Measurements from ENCODE around the gene UNC5CL.

UNC5CL gene

GRCh38 chr6:41039060-41039998, at the start of gene UNC5CL:
TSS of gene UNC5CL (minus strand) at chr6:41039221. CDS start at chr6:41035074, 4,147 bp downstream.
- no peak for DNase-seq (ENCODE audit: extremely low read depth, insufficient read length)
- H3K27me3 ChIP-seq (replicated peaks; ENCODE audit: control insufficient read depth, insufficient read depth, low read length) = no peaks in the 10 kb centered on the region
- TF ChIP-seq CTCF (IDR thresholded peaks at IDR 0.05; ENCODE audit: insufficient read depth, low read length, poor library complexity, severe bottlenecking) = peak; percentile 85
- no peaks in the 10 kb centered on the region for H3K36me3 ChIP-seq (ENCODE audit: control insufficient read depth, insufficient read depth, low read length)
- H3K4me3 ChIP-seq (replicated peaks; ENCODE audit: low read depth, low read length) = no peak within 1 kb of the TSS

GRCh38 chr6:41088451-41088850, 49.4 kb upstream of the UNC5CL start:
- TF ChIP-seq CTCF (IDR thresholded peaks at IDR 0.05; ENCODE audit: insufficient read depth, low read length, poor library complexity, severe bottlenecking) = no peak
- DNase-seq (ENCODE audit: extremely low read depth, insufficient read length) = no peak
- Histone ChIP-seq H3K36me3 (ENCODE audit: control insufficient read depth, insufficient read depth, low read length) (peaks cover 10% of the 10 kb centered on the region), H3K27me3 (replicated peaks; ENCODE audit: control insufficient read depth, insufficient read depth, low read length) (no peaks in the 10 kb centered on the region), H3K4me3 (replicated peaks; ENCODE audit: low read depth, low read length) (no peak overlapping the region)

GRCh38 chr6:41085182-41085581, 46.2 kb upstream of the UNC5CL start:
- H3K4me3 ChIP-seq (replicated peaks; ENCODE audit: low read depth, low read length) = no peak overlapping the region
- no peaks in the 10 kb centered on the region for H3K27me3 ChIP-seq (replicated peaks; ENCODE audit: control insufficient read depth, insufficient read depth, low read length)
- peaks cover 7% of the 10 kb centered on the region for H3K36me3 ChIP-seq (ENCODE audit: control insufficient read depth, insufficient read depth, low read length)
- TF ChIP-seq CTCF (IDR thresholded peaks at IDR 0.05; ENCODE audit: insufficient read depth, low read length, poor library complexity, severe bottlenecking) = no peak
- no peak for DNase-seq (ENCODE audit: extremely low read depth, insufficient read length)

- DNase-seq (ENCODE audit: extremely low read depth, insufficient read length) = no peak
- no peaks in the 10 kb centered on the region for H3K27me3 ChIP-seq (replicated peaks; ENCODE audit: control insufficient read depth, insufficient read depth, low read length)
- TF ChIP-seq CTCF (IDR thresholded peaks at IDR 0.05; ENCODE audit: insufficient read depth, low read length, poor library complexity, severe bottlenecking) = no peak
- no peak overlapping the region for H3K4me3 ChIP-seq (replicated peaks; ENCODE audit: low read depth, low read length)
- peaks cover 7% of the 10 kb centered on the region for H3K36me3 ChIP-seq (ENCODE audit: control insufficient read depth, insufficient read depth, low read length)
These were observed 44.1 kb upstream of the UNC5CL start for GRCh38 chr6:41083072-41083471.

GRCh38 chr6:41080621-41081020, 41.6 kb upstream of the UNC5CL start:
- Histone ChIP-seq H3K27me3 (replicated peaks; ENCODE audit: control insufficient read depth, insufficient read depth, low read length) (no peaks in the 10 kb centered on the region), H3K4me3 (replicated peaks; ENCODE audit: low read depth, low read length) (no peak overlapping the region), H3K36me3 (ENCODE audit: control insufficient read depth, insufficient read depth, low read length) (peaks cover 7% of the 10 kb centered on the region)
- TF ChIP-seq CTCF (IDR thresholded peaks at IDR 0.05; ENCODE audit: insufficient read depth, low read length, poor library complexity, severe bottlenecking) = no peak
- no peak for DNase-seq (ENCODE audit: extremely low read depth, insufficient read length)

Data from GM06990 (cell line).